VCaP (cell line): Measurements from ENCODE around the gene ANO5.
A peak's percentile ranks its signal among the peaks of the same experiment; 100 is the strongest.

Source experiments
- H3K27ac ChIP-seq: fragments of 450-650 bp; 2 replicates; pipeline ENCODE4 v1.5.1; 2017
- TF ChIP-seq, protein P1 (sequence below): fragments of 450-650 bp; conservative IDR thresholded peaks from 2 replicates; pipeline ENCODE4 v1.5.1; 2017; ENCODE audit warnings: mild to moderate bottlenecking, moderate library complexity

Gene ANO5

DNA sequence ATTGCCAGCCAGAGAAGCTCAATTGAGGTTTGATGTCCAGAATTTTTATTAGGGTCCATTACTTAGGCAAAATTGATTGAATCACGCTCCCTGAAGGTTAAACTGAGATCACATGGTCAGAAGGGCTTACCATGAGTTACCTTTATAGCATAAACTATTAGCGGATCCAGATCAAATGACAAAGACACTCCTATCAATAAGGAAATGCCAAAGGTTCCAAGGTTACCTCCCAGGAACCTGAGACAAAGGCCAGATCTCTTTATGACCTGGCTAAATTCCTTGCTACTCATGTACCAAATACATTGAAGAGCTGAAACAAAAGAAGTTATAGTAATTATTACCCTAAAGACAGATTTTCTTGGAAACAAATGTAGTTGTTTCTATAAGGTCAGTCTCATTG, 27.8 kb upstream of the ANO5 start:
- TF ChIP-seq, protein P1, sequence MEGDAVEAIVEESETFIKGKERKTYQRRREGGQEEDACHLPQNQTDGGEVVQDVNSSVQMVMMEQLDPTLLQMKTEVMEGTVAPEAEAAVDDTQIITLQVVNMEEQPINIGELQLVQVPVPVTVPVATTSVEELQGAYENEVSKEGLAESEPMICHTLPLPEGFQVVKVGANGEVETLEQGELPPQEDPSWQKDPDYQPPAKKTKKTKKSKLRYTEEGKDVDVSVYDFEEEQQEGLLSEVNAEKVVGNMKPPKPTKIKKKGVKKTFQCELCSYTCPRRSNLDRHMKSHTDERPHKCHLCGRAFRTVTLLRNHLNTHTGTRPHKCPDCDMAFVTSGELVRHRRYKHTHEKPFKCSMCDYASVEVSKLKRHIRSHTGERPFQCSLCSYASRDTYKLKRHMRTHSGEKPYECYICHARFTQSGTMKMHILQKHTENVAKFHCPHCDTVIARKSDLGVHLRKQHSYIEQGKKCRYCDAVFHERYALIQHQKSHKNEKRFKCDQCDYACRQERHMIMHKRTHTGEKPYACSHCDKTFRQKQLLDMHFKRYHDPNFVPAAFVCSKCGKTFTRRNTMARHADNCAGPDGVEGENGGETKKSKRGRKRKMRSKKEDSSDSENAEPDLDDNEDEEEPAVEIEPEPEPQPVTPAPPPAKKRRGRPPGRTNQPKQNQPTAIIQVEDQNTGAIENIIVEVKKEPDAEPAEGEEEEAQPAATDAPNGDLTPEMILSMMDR = no peak
- no peak overlapping the region for H3K27ac ChIP-seq

DNA sequence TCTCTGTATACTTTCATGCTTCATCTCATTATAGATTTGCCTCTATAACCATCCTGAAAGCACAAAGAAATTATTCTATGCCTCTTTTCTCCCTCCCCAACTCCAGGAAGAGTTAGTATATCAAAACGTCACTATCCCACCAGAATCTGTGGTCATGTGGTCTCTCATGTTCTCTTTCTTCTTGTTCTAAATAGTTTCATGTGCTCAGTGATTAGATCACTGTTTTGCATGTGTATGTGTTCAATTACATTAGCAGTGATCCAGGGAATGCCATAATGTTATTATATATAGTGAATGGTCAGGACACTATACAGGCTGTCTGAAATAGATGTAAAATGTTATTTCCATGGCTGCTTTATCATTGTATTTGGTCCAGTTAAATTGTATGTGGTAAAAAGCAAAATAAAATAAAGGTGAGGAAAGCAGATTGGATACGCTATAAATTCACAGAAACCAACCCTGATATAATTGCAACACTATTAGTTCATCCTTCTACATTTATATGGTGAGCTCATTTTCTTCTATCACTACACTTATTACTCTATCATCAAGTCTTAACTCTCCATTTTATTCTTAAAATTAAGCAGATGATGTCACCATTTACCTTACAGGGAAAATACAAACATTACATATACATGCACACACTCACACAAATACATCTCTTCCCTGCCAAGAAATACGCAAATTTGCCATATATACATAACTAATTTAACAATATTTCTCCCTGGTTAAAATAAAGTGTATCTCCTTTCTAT, 26.9 kb upstream of the ANO5 start:
- TF ChIP-seq, protein P1 = no peak
- H3K27ac ChIP-seq = no peak overlapping the region

DNA sequence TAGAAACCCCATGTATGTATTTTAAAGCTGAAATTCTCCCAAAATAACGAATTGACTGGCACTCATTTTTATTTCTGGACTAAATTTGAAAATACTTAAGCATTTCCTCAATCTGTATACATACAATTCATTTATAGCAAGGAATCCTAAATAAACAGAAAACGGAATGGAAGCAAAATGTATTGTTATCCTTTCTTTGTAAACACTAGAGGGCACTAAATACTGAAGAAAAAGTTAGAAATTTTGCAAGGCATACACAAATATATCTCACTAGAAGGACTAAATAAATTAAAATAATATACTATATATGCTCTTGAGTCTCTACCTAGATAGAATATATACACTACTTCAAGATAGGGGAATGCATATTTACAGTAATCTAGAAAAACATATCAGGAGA, 23.1 kb upstream of the ANO5 start:
- no peak overlapping the region for H3K27ac ChIP-seq
- TF ChIP-seq, protein P1 = peak; percentile 65

DNA sequence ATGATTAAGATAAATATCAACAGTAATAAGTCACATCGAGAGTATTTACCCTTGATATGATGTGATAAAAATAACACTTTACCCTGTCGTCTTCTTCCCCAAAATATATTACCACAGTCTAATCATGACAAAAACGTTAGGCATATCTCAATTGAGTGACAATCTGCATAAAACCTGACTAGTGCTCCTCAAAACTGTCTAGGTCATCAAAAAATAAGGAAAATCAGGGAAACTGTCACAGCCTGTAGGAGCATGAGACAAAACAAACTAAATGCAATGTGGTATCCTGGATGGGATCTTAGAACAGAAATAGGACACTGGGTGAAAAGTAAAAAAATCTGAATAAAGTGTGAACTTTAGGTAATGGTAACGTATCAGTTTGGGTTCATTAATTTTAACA, 19.4 kb upstream of the ANO5 start:
- H3K27ac ChIP-seq = no peak overlapping the region
- TF ChIP-seq, protein P1 = no peak

DNA sequence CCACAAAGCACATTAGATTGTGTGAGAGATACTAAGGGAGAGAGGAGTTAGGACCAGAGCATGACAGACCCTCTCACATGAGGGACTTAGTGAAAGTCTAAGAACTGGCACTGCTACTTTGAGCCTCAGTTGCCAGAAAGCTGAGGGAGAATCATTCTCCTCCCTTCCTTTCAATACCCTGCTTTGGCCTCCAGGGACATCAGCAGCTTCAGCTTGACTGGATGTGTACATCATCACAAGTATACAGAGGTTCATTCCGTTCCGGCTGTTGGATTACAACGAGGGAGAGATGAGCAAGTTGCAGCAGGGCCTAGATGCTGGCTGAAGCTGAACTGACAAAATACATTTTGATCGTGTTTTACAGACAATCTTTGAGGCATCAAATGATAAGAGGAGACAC, 15.7 kb upstream of the ANO5 start:
- H3K27ac ChIP-seq = no peak overlapping the region
- TF ChIP-seq, protein P1 = peak; percentile 15; the same call in 1 of the 2 replicates

DNA sequence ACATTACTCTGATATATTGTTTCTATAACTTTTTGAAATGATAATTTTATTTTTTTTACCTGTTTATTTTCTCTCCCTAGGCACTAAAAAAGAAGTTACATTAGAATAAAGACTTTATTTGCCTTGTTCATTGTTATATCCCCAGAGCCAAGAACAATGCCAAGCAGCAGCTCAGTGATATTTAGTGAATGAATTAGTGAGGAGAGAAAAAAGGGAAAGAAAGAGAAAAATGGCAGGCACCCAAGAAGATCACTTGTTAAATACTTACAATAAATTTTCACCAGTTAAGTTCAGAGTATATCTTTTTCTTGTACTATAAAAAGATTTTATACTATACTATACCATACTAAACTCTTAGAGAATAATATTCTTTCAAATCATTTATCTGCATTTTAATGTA, 13.3 kb upstream of the ANO5 start:
- TF ChIP-seq, protein P1 = no peak
- no peak overlapping the region for H3K27ac ChIP-seq

DNA sequence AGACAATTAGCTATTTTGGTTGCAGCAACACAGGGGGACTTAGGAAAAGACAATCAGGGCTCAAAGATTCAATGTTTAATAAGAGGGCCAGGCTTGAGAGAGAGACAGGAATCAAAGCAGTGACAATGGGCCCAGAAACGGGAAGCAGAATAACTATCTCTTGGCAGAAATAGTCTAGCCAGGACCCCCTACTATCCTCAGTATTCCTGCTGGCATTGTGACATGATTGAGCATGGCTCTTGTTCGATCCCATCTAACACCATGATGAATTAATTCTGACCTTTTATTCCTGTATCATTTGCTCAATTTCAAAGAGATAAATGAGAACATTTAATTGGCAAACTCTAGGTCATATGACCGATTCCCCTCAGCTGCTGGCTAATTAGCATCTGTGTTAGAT, 12.8 kb upstream of the ANO5 start:
- TF ChIP-seq, protein P1 = no peak
- no peak overlapping the region for H3K27ac ChIP-seq
